Skin epidermis (tissue), 12 donors: ENCODE data around the gene PKD1.
A peak's percentile ranks its signal among the peaks of the same experiment; 100 is the strongest.

Source experiments
- H3K27ac ChIP-seq, 21 experiments: fragments of 200-600 bp; sonication (generic) in 11 of 21; one replicate each; pipeline ENCODE4 v1.5.0; 2020; ENCODE audit warnings: mild to moderate bottlenecking in 3 of 21, inconsistent platforms in 2 of 21, moderate library complexity in 2 of 21
- H3K4me3 ChIP-seq, 7 experiments: fragments of 200-600 bp; sonication (generic) in 2 of 7; one replicate each; pipeline ENCODE4 v1.5.0; 2020; ENCODE audit warnings: inconsistent platforms in 2 of 7, mild to moderate bottlenecking in 2 of 7, moderate library complexity in 1 of 7

PKD1 gene

DNA sequence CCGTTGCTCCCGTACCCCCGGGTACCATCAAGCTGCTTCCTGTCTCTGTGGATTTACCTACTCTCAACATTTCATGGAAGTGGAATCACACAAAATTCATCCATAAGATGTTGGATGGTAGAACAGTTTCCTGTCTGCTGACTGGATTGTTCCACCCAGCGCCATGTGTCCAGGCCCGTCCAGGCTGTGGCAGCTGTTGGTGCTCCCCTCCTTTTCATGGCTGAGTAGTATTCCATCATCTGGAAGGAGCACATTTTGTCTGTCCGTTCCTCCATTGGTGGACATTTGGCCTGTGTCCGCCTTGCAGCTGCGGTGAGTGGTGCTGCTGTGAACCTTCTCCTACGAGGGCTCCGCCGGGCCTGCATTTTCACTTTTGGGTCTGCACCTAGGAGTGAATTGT, 69.6 kb downstream of the PKD1 start:
- no peak overlapping the region for H3K4me3 ChIP-seq

DNA sequence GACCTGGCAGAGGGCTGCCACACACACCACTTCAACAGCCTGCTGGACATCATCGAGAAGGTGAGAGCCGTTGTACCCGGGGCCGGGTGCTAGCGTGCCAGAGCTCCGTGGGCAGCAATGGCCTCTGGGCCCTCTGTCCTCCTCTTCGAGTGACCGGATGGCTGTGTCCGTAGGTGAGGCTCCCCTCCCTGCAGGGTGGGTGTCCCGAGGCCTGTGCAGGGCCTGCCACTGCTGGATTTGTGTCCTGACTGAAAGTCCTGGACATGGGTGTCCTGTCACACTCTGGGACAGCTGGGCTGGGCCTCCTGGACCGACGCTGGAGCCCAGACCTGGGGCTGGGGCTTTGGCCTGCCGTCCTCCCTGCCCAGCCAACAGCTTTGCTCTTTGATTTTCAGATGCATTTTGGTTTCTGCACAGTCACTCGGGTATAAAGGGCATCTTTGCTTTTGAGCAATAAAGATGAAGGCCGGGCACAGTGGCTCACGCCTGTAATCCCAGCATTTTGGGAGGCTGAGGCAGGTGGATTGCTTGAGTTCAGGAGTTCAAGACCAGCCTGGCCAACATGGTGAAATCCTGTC, 71.2 kb downstream of the PKD1 start:
- H3K4me3 ChIP-seq: no peak overlapping the region
- no peak overlapping the region for H3K27ac ChIP-seq

More for the DNA sequence above, 69.6 kb downstream of the PKD1 start:
- no peak overlapping the region for H3K27ac ChIP-seq

DNA sequence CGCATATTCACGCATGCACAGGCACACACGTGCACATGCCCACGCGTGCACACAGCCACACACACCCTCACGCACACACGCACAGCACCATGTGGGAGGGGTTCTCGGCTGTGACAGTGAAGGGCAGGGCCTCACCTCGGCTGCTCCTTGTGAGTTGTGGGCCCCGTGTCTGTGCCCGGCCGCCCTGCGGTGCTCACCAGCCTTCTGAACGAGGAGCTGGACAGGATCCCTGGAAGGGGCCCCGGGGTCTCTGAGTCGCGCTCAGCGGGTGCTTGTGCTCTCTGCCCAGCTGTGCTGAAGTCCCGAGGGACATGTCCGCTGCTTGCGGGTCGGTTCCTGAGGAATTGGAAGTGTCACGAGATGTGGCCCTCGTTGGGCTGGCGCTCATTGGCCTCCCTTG, 71.8 kb downstream of the PKD1 start:
- H3K27ac ChIP-seq: no peak overlapping the region

DNA sequence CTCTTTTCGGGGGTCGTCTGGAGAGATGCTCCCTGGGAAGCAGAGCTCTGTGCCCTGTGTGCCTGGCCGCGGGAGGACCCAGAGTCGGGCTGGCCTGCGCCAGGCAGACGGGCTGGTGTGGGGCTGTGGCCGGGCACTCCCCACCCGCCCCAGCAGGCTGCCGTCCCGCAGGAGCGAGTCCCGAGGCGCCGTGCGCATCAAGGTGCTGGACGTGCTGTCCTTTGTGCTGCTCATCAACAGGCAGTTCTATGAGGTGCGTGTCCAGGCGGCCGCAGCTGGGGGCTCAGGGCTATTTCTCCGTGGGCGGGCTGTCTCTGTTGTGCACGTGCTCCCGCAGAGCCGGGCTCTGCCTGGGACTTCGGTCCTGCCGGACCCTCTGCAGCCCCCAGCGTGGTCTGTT, 72.9 kb downstream of the PKD1 start:
- no peak overlapping the region for H3K27ac ChIP-seq
- H3K4me3 ChIP-seq: no peak overlapping the region

More for the DNA sequence above, 71.8 kb downstream of the PKD1 start:
- H3K4me3 ChIP-seq: no peak overlapping the region

DNA sequence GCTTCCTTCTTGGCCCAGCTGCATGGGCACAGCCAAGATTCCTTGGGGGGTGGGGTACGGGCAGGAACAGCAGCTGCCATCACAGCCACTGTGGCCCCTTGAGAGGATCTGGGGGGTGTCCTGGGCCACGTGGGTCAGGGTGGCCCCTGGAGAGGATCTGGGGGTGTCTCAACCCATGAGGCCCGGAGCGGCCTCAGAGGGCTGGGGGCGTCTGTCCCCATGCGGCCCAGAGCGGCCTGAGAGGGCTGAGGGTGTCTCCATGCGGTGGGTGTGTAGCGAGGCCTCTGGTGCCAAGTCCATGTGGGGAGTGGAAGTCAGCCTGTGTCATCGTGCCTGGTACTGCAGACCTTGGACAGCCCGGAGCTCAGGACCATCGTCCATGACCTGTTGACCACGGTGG, 74.2 kb downstream of the PKD1 start:
- Histone ChIP-seq H3K27ac (no peak overlapping the region), H3K4me3 (no peak overlapping the region)

DNA sequence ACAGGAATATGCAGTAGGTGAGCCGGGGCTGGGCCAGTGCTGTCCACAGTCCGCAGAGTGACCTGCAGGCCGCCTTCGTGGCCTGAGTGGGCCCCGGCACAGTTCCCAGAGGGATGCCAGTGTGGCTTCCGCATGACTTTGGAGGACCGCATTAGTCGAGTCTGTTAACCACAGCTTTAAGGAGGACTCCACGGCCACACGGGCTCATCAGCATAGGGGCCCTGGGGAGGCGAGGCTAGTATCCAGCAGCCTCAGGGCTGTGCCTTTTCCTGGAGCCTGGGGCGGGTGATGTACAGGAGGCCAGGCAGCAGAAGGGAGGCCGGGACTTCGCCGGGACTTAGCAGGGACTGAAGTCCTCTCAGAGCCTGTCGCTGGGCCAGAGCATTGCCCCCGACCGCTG, 74.7 kb downstream of the PKD1 start:
- Histone ChIP-seq H3K4me3 (no peak overlapping the region), H3K27ac (no peak overlapping the region)

DNA sequence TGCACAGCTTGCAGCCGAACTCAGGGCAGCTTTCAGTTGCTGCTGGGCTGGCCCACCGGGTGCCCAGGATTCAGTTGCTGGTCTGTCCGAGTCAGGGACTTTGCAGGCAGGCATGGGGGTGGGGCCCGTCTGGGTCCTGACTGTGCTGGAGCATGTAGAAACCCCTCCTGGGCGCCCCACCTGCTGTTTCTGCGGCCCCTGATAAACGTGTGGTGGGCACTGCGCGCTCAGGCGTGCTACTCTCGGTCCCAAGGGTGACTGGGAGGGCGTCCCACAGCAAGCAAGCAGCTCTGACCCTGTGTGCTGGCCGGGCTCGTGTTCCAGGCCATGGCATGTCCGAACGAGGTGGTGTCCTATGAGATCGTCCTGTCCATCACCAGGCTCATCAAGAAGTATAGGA, 75.4 kb downstream of the PKD1 start:
- H3K4me3 ChIP-seq: no peak overlapping the region
- H3K27ac ChIP-seq: no peak overlapping the region

DNA sequence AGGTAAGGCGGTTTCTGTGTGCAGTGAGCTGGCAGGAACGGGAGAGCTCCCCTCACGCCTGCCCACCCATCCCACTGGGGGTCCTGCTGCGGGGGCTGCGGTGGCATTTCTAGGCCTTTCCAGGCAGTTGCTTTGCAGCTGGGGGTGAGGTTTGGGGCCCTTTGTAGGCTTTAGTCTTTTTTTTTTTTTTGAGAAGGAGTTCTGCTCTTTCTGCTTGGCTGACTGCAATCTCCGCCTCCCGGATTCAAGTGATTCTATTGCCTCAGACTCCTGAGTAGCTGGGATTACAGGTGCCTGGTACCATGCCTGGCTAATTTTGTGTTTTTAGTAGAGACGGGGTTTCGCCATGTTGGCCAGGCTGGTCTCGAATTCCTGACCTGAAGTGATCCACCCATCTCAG, 76.8 kb downstream of the PKD1 start:
- no peak overlapping the region for H3K27ac ChIP-seq
- H3K4me3 ChIP-seq: no peak overlapping the region

DNA sequence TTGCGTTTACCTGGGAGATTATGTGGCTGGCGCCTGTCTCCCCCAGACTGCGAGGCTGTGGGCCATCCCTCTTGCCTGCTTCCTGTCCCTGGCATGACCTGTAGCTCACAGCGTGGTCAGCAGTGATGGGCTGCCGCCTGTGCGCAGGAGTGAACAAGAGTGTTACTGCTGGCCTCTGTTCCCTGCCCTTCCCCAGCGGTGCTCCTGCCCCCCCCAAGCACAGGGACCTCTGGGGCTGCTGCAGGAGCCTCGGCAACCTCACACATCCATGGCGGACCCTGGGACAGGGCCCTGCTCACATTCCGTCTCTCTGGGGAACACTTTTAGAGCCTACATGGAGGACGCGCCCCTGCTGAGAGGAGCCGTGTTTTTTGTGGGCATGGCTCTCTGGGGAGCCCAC, 77.3 kb downstream of the PKD1 start:
- no peak overlapping the region for H3K27ac ChIP-seq
- H3K4me3 ChIP-seq: no peak overlapping the region

DNA sequence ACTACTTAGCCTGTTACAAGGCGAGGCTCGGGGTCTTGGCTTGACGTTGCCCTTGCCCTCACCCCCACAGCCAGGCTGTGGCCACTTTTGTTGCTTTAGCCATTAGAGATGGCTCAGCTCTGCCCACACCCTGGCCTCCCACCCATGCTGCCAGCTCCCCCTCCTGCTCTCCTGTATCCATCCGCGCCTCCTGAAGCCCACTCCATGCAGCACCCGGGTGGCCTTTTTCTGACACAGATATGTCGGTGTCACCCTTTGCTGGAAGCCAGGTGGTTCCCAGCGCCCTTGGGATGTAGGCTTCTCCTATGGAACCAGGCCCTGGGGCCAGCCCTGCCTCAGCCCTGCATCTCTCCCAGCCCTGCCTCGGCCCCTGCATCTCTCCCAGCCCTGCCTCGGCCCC, 78.3 kb downstream of the PKD1 start:
- H3K4me3 ChIP-seq: no peak overlapping the region
- no peak overlapping the region for H3K27ac ChIP-seq

DNA sequence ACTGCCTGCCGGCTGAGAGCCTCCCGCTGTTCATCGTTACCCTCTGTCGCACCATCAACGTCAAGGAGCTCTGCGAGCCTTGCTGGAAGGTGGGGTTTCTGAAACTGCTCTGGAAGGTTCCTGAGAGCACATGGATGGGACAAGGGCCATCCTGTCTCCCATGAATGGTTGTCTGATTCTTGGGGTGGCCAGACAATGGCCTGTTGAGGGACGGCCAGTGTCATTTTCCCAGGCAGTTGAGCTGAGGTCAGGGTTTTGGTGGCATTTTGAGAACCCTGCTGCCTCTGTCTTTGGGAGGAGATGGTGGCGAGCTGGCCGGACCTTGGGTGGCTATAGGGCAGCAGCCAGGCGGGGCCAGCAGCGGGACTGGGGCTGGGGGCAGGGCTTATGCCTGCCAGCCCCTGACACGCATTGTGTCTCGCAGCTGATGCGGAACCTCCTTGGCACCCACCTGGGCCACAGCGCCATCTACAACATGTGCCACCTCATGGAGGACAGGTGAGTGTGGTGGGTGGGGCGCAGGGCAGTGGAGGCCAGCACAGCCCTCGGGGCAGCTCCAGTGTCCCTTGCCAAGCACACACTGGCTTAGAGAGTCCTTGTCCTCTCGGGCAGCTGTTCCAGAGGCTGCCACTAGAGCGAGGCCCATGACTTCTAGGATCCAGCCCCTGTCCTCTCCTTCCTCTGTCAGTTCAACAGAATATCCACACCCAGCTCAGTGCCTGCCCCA, 78.9 kb downstream of the PKD1 start:
- no peak overlapping the region for H3K4me3 ChIP-seq
- no peak overlapping the region for H3K27ac ChIP-seq

DNA sequence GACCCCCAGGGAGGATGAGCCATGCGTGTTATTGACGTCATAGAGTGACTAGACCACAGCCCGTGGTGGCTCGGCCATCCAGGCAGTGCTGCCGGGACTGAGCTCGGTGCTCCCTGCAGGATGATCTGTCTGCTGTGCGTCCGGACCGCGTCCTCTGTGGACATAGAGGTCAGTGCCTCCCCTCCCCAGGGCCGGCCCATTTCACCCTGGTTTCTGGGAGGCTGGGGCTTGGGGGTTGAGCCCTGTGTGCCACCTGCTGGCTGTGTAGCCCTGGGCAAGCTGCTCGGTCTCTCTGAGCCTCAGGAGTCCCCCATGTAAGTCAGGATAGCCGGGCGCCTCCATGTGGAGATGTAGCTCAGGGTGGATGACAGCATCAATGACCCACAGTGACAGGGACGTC, 79.6 kb downstream of the PKD1 start:
- no peak overlapping the region for H3K4me3 ChIP-seq
- no peak overlapping the region for H3K27ac ChIP-seq

DNA sequence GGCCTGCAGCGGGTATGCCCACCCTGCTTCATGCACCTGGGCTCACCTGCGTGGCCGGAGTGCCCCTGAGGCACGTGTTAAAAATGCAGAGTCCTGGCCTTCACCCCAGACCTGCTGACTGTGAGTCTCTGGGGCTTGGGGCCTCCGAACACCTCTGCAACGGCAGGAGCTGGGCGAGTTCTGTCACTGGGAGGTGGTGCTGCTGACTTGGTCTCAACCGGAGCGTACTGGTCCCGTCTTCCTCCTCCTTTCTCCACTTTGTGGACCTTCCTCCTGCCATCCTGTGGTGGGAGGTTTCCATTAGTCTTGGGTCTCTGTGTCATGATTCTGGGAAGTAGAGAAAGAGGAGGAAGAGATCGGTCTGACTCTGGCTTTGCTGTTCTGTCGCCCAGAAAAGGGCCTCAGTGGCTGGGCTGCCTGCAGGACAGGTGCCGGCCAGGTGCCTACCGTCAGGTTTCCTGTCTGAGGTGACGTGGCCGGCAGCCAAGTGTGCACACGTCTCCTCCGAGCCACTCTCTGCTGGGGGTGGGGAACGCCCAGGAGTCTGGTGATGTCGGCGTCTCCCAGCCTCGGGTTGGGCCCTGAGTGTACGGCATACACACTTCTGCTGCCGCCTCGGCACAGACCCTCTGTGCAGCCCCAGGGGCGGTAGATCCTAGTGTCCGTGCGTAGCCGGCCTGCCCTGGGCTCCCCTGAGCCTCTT, 81.0 kb downstream of the PKD1 start:
- Histone ChIP-seq H3K4me3 (no peak overlapping the region), H3K27ac (no peak overlapping the region)

DNA sequence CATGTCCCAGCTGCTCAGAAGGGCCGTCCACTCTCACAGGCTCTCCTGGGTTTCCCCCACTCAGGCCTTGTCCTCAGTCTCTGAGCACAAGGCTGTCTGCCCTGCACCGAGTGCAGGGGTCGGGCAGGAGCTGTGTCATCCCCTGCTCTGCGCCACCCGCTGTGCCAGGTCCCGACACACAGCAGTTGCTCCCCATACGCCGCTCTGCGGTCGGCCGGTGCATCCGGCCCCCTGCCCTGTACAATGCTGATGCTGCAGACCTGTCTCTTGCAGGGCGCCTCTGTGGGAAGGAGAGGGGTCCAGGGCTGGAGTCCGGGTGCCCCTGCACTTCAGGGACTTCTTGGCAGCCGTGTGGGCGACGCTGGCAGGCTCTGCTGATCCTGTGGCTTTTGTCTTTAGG, 81.8 kb downstream of the PKD1 start:
- Histone ChIP-seq H3K27ac (no peak overlapping the region), H3K4me3 (no peak overlapping the region)

DNA sequence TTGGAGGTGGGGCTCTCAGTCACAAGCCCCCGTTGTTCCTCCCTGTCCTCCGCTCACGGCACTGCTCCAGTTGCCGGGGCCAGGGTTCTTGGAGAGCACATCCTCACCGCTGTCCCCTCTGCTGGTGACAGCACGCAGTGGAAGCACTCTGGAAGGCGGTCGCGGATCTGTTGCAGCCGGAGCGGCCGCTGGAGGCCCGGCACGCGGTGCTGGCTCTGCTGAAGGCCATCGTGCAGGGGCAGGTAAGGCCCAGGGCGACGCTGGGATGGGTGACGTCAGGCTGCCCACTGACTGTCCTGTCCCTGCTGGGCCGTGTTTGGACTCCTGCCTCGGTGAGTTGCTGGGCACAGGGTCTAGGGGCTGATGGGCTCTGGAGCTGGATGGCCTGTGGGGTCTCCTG, 82.5 kb downstream of the PKD1 start:
- Histone ChIP-seq H3K4me3 (no peak overlapping the region), H3K27ac (no peak overlapping the region)

DNA sequence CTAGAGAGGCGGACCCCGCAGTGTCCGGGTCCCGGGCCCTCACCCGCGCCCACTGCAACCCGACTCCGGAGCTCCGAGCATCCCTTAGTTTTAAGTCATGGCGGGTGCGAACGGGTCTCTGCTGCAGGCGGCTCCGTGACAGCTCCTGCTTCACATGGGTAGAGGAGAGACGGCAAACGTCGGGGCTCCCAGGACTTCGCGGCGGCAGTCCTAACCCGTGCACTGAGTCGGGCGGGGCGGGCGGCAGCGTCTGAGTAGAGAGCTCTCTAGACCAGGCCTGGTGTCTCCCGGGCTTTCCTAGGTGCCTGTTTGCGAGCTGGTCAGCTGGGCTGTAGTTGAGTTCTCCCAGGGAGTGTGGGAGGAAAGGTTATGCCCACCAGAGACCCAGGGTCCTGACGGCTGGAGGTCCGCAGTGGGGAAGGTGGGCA, 87.6 kb downstream of the PKD1 start:
- Histone ChIP-seq H3K27ac (peak overlapping the region in 20 of 21 experiments; percentile 41 to 93 (median 80)), H3K4me3 (peak overlapping the region; percentile 66 to 99 (median 92))

DNA sequence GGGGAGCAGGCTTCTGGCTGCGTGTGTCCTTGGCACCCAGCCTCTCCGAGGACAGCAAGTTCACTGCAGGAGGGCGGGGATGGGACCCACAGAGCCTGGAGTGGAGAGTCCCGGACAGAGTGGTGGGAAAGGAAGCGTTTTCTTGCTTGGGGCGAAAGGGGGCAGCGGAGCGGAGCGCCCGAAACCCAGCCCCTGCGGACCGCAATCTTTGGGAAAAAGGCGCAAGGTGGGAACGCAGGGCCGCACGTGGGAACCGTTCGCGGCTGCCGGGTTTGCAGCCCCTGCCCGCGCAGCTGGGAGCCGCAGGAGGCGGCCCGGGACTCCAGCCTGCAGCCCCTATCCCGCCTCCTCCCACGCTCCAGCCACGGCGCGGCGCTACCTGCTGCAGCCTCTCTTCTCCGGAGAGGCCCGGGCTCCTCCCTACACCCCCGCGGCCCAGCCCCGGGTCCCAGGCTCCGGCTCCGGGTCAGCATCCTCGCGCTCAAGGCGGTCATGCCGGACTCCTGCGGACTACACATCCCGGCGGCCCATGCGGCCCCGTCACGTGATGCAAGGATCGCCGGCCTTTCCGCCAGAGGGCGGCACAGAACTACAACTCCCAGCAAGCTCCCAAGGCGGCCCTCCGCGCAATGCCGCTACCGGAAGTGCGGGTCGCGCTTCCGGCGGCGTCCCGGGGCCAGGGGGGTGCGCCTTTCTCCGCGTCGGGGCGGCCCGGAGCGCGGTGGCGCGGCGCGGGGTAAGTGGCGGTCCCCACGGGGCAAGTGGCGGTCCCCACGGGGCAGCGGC, 88.2 kb downstream of the PKD1 start, which contains the start of the genes NTHL1 and TSC2:
Gene NTHL1, minus strand, starts transcription at position 505 of the 786 bp plus-strand sequence. Its CDS starts 11 bp downstream, at position 494.
Gene TSC2, plus strand, starts transcription at position 656 of the 786 bp plus-strand sequence. CDS start 631 bp downstream, outside the sequence.
- Histone ChIP-seq H3K27ac (peak within 1 kb of the TSS in 20 of 21 experiments; percentile 41 to 93 (median 80)), H3K4me3 (peak within 1 kb of the TSS; percentile 66 to 99 (median 92))

DNA sequence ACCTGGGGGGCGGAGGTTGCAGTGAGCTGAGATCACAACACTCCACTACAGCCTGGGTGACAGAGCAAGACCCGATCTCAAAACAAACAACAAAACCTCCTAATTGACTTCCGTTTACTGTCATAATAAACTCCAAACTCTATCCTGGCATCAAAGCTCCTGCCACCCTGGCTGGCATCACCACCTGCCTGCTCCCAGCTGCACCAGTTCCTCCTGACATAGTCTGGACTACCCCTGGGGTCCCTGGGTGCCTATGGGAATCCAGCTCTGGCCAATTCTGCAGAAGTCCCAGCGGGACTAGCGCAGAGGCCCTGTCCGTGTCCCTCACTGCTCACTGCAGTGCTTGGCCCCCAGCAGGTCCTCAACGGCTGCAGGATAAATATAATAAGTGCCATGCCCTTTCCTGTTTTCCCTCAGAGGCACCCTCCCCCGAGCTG, 88.8 kb downstream of the PKD1 start:
- Histone ChIP-seq H3K27ac (peak overlapping the region in 16 of 21 experiments; percentile 45 to 93 (median 82)), H3K4me3 (peak overlapping the region; percentile 66 to 99 (median 92))

DNA sequence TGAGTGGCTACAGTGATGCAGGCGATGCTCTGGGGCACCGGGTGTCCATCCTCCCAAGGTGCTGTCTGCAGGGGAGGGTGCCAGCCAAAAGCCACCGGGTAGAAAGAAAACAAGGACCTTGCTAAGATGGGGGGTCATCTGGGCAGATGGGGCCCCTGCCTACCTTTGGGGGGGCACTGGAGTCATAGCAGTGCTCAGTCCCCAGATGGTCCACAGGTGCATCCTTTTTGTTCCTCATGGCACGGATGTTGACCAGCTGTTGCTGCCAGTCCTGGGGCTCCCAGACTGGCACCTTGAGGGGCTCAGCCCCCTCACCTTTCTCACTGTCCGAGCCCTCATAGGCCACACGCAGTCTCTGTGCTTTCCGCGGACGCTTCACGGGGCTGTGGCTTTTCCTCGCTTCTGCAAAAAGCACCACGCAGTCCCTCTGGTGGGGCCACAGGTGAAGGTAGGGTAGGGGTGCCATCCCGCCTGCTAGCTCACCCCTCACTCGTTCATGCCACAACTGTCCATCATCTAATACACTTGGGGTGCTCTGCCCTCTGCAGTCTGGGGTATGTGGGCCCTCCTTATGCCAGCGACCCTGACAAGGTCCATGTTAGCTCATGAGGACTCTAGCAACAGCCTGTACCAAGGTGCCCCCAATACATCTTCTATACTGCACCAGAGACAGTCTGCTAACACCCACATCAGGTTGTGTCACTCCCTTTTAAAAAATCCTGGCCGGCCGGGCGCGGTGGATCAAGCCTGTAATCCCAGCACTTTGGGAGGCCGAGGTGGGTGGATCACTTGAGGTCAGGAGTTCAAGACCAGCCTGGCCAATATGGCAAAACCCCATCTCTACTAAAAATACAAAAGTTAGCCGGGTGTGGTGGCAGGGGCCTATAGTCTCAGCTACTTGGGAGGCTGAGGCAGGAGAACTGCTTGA, 89.5 kb downstream of the PKD1 start:
- H3K27ac ChIP-seq: peak overlapping the region in 6 of 21 experiments; percentile 11 to 88 (median 75)
- H3K4me3 ChIP-seq: peak overlapping the region in 1 of 7 experiments; percentile 92
